Measurements from ENCODE around the gene GSTCD. TPM values are rescaled to one million over a fixed set of nuclear protein-coding genes. Genes with fewer than 3 reads are reported as not detected.

GSTCD gene
- total and polyA plus RNA-seq, 2 donors (not counting 1 experiment from before 2014, with no cell fraction given): 5.0 to 13.2 TPM

DNA sequence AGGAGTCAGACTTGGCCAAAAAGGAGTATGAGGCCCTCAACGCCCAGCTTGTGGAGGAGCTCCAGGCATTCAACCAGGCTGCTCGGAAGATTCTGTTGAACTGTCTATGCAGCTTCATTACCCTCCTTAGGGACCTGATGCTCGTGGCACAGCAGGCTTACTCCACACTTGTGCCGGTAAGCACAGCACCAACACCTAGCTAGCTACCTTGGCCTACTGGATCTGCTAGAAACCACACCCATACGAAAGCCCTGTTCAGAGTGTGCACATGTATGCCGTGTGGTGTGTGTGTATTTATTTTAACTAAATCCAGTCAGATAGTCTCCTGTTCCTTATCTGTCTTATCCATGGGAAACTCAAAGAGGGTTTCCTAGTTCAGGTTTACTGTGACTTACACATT lies 49.4 kb upstream of the GSTCD start:
- H3K27ac ChIP-seq (ENCODE audit: low read length in 2 of 2): no peak overlapping the region
- ChIA-PET POLR2A (no interaction called here), CTCF (interaction anchor here (1.2 kb wide), 1 partner anchor 8 kb away, joined by 4 read pairs; no protein-coding TSS in a partner anchor)
- 88% methylated on average over 2 of the region's 6 CpGs for WGBS (ENCODE audit: insufficient coverage)
- H3K4me2 ChIP-seq (replicated peaks; ENCODE audit: low read depth, low read length, poor library complexity, severe bottlenecking): no peak overlapping the region
- no peaks in the 10 kb centered on the region for H3K36me3 ChIP-seq (replicated peaks in 1 of 2; ENCODE audit: control extremely low read depth in 1 of 2, control insufficient read depth in 1 of 2, extremely low read depth in 1 of 2, insufficient read depth in 2 of 2, low read length in 1 of 2)
- DNase-seq: no peak
- no peaks in the 10 kb centered on the region for H3K79me2 ChIP-seq (ENCODE audit: control insufficient read depth, insufficient read depth, low read length)
- no peak overlapping the region for H2AFZ ChIP-seq (ENCODE audit: insufficient read depth, low read depth, low read length, poor library complexity, severe bottlenecking)
- peaks cover 0 to 1% (median 0%) of the 10 kb centered on the region in 3 donors for H3K9me3 ChIP-seq (ENCODE audit: control extremely low read depth in 1 of 3, control insufficient read depth in 2 of 3, insufficient read depth in 1 of 3, low read length in 2 of 3)
- no peak overlapping the region for H3K4me3 ChIP-seq (ENCODE audit: control extremely low read depth in 1 of 5, extremely low read depth in 1 of 5, insufficient read depth in 1 of 5, low read depth in 2 of 5, low read length in 4 of 5)
- Mint-ChIP-seq H3K4me3 (no peak overlapping the region), H3K27ac (no peak overlapping the region), H3K4me1 (no peaks in the 10 kb centered on the region), H3K27me3 (peaks cover 3% of the 10 kb centered on the region), H3K9me3 (ENCODE audit: insufficient read depth) (no peaks in the 10 kb centered on the region)
- H4K20me1 ChIP-seq (ENCODE audit: control insufficient read depth, insufficient read depth, low read length, poor library complexity, severe bottlenecking): no peaks in the 10 kb centered on the region
- H3K27me3 ChIP-seq (replicated peaks in 1 of 4; ENCODE audit: control extremely low read depth in 1 of 4, control insufficient read depth in 3 of 4, insufficient read depth in 4 of 4, low read length in 3 of 4): no peaks in the 10 kb centered on the region
- H3K9ac ChIP-seq (ENCODE audit: low read length): no peak overlapping the region
- no peak for ATAC-seq (ENCODE audit: low read depth)
- H3K4me1 ChIP-seq (ENCODE audit: control insufficient read depth in 2 of 2, insufficient read depth in 2 of 2, low read length in 2 of 2): no peaks in the 10 kb centered on the region
- intact Hi-C loops (cut with micrococcal nuclease): no loop called here
- TF ChIP-seq EZH2 (IDR thresholded peaks at IDR 0.05; ENCODE audit: borderline replicate concordance, insufficient read depth, low read depth, low read length, poor library complexity, severe bottlenecking): no peak
- no peak for TF ChIP-seq CTCF (IDR thresholded peaks at IDR 0.05)

- no peaks in the 10 kb centered on the region for H3K27me3 Mint-ChIP-seq
- no peak overlapping the region for H3K27ac Mint-ChIP-seq
- ChIA-PET CTCF (no interaction called here), POLR2A (no interaction called here)
- Histone ChIP-seq H3K9ac (ENCODE audit: low read length) (no peak overlapping the region), H2AFZ (ENCODE audit: insufficient read depth, low read depth, low read length, poor library complexity, severe bottlenecking) (no peak overlapping the region), H3K27me3 (replicated peaks in 1 of 4; ENCODE audit: control extremely low read depth in 1 of 4, control insufficient read depth in 3 of 4, insufficient read depth in 4 of 4, low read length in 3 of 4) (no peaks in the 10 kb centered on the region), H3K79me2 (ENCODE audit: control insufficient read depth, insufficient read depth, low read length) (no peaks in the 10 kb centered on the region), H3K36me3 (replicated peaks in 1 of 2; ENCODE audit: control extremely low read depth in 1 of 2, control insufficient read depth in 1 of 2, extremely low read depth in 1 of 2, insufficient read depth in 2 of 2, low read length in 1 of 2) (no peaks in the 10 kb centered on the region), H3K9me3 (ENCODE audit: control extremely low read depth in 1 of 3, control insufficient read depth in 2 of 3, insufficient read depth in 1 of 3, low read length in 2 of 3) (peaks cover 0 to 1% (median 0%) of the 10 kb centered on the region in 3 donors), H3K27ac (ENCODE audit: low read length in 2 of 2) (no peak overlapping the region), H3K4me2 (replicated peaks; ENCODE audit: low read depth, low read length, poor library complexity, severe bottlenecking) (no peak overlapping the region), H4K20me1 (ENCODE audit: control insufficient read depth, insufficient read depth, low read length, poor library complexity, severe bottlenecking) (no peaks in the 10 kb centered on the region), H3K4me1 (ENCODE audit: control insufficient read depth in 2 of 2, insufficient read depth in 2 of 2, low read length in 2 of 2) (no peaks in the 10 kb centered on the region), H3K4me3 (ENCODE audit: control extremely low read depth in 1 of 5, extremely low read depth in 1 of 5, insufficient read depth in 1 of 5, low read depth in 2 of 5, low read length in 4 of 5) (no peak overlapping the region)
- ATAC-seq (ENCODE audit: low read depth): no peak
- DNase-seq: no peak
- no peak overlapping the region for H3K4me3 Mint-ChIP-seq
- no peaks in the 10 kb centered on the region for H3K9me3 Mint-ChIP-seq (ENCODE audit: insufficient read depth)
- TF ChIP-seq EZH2 (IDR thresholded peaks at IDR 0.05; ENCODE audit: borderline replicate concordance, insufficient read depth, low read depth, low read length, poor library complexity, severe bottlenecking) (no peak), CTCF (IDR thresholded peaks at IDR 0.05) (no peak)
- H3K4me1 Mint-ChIP-seq: no peaks in the 10 kb centered on the region
- intact Hi-C loops (cut with micrococcal nuclease): no loop called here
- WGBS (ENCODE audit: insufficient coverage): no CpG with 5 or more reads among the region's 3 CpGs
These were observed 47.6 kb upstream of the GSTCD start for GRCh38 chr4:105661028-105661427.

Measured in B cell (primary cell).